ENCODE results near the gene FBXL5.
"Not testable (repeated sequence)": the region's sequence is repeated elsewhere in the genome, so short reads cannot be mapped to it uniquely, and the experiment has no call there.

Gene FBXL5

DNA sequence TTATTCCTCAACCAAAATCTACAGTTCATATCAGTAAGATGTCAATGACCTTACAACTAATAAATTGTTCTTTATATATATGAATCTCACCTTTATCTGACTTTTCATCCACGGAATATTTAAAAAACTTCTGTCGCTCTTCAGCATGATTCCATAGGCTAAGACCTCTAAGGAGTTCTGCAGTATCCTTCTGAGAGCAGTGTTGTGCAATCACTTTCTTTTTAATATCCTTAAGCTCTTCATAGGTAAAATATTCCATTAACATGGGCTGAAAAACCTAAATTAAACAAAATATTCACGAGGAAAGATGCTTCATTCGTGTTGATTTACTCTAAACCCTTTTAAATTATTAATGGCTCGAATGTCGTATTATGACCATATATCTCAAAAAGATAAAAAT is 16.7 kb downstream of the FBXL5 start:
- no peak for DNase-seq

DNA sequence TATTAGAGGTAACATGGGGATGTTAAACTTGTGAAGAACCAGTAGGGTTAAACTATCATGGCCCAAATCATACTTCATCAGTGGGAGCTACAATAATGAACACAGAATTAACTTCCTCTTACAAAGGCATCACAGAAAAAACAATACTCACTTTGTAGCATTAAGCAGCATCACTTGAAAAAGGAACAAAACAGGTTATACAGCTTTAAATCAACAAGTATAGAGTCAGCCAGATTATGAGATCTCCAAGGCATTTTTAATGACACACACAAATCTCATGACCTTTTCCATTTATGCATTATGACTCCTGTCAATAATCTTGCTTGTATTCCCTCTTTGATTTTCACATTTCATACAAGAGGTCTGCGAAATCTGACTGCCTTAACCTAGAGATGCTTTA is 18.3 kb downstream of the FBXL5 start:
- no peak for DNase-seq

DNA sequence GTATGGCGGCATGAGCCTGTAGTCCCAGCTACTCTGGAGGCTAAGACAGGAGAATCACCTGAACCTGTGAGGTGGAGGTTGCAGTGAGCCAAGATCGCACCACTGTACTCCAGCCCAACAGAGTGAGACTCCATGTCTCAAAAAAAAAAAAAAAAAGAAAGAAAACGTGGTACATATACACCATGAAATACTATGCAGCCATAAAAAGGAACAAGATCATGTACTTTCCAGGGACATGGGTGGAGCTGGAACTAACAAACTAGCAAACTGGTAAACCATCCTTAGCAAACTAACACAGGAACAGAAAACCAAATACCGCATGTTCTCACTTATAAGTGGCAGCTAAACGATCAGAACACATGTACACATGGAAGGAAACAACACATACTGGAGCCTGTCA is 37.8 kb downstream of the FBXL5 start:
- not testable (repeated sequence) for DNase-seq

DNA sequence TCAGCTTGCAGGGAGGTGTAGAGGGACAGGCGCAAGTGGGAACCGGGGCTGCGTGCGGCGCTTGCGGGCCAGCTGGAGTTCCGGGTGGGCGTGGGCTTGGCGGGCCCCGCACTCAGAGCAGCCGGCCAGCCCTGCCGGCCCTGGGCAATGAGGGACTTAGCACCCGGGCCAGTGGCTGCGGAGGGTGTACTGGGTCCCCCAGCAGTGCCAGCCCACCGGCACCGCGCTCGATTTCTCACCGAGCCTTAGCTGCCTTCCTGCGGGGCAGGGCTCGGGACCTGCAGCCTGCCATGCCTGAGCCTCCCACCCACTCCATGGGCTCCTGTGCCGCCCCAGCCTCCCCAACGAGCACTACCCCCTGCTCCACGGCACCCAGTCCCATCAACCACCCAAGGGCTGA is 40.3 kb downstream of the FBXL5 start:
- DNase-seq, result not testable (repeated sequence)

DNA sequence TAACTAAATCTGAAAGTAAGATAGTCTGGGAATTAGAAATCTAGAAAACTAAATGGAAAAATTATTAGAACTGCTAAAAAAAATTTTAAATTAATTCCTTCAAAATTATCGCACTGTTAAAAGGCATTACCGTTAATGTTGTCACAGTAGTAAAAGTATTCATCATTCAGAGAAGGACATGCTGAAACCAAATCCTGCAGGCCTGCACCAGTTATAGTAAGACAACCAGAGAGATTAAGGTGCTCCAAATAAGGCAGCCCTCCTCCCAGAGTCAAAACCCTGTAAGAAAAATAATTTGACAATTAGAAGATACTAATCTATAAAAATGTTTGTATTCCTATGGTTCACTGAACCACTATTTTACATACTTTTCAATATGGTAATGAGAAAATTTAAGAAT is 43.0 kb downstream of the FBXL5 start:
- DNase-seq, result no peak

DNA sequence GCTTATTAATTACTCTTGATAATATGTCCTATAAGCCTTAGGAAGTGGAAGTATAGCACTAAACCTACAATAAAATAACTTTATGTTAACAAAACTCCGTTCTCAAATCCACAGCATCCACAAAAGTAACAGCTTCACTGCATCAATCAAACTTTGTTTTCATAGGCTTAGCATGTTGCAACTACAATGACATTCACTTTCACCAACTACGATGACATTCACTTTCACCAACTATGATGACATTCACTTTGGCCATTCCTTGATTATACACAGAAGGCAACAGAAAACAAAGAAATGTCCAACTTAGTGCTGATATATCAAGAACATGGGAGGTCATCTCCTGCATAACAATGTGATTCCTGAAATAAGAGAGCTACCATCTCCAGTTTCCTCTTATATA is 44.3 kb downstream of the FBXL5 start:
- no peak for DNase-seq

DNA sequence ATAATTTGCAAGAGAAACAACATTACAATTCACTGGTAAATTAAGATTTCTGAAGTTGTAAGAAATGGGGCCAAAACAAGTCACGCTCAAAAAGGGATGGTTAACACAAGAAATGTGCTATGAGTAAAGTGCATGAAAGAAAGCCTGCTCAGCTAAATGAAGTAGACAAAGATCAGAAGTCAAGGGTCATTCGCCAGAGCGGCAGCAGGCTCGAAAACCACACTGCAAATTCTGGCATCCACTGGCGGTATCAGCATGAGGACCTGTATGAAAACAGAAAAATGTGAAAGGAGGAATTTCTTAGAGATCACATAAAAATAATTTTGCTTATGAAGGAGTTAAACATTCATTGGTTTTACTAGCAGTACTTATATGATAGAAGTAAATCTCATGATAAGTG is 49.6 kb downstream of the FBXL5 start:
- DNase-seq, result no peak

DNA sequence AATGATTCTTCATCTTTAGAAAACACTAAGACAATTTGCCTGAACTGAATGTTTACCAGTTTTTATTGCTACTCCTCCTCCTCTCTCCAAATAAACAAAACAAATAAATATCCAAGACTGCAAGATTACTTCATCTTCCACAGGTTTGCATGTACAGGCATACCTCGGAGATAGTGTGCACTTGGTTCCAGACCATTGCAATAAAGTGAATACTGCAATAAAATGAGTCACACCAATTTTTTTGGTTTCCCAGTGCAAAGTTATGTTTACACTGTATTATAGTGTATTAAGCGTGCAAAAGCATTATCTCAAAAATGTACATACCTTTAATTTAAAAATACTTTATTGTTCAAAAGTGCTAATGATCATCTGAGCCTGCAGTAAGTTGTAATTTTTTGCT is 53.3 kb downstream of the FBXL5 start:
- DNase-seq, result no peak

DNA sequence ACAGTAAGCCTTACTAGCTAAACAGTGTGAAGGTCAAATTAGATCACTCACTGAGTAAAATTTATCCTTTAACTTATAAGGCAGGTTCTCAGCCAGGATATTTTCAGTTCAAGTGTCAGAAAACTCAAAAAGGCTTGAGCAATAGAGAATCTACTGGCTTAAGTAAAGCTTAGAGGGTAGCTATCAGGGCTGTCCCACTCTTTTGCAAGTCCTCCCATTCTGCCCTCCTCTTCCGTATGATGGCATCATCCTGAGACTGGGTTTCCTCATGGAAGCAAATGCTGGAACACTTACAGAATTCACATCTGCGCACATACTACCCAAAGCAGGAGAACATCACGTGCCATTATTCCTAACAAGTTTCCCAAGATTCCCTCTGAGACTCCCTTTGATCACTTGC is 55.0 kb downstream of the FBXL5 start:
- DNase-seq, result no peak

DNA sequence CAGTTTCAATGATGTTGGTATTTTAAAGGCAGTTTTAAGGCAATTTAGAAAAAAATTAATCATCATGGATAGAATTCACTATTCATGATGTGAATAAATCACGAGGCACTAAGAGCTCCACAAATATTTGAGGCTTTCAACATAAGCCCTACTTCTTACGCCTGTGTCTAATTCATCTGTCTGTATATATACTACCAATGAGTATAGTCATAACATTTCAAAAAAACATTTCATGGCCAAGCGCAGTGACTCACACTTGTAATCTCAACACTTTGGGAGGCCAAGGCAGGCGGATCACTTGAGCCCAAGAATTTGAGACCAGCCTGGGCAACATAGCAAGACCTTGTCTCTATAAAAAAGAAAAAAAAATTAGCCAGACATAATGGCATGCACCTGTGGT is 56.5 kb downstream of the FBXL5 start:
- no peak for DNase-seq

DNA sequence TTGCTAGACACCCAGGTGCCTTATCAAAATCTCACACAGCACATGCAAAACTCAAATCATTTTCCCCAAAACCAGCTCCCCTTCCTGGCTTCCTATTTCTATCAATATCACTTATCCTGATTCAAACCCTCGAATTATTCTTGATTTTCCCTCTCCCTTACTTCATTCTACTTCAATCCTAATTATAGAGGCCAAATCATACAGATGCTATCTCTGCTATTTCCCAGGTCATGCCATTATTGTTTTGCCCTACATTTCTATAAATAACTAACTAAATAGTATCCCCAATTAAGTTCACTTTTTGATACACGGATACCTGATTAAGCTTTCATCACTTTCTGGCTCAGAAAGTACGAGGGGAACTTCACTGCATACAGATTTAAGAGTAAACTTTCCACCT is 62.4 kb downstream of the FBXL5 start:
- DNase-seq, result no peak

DNA sequence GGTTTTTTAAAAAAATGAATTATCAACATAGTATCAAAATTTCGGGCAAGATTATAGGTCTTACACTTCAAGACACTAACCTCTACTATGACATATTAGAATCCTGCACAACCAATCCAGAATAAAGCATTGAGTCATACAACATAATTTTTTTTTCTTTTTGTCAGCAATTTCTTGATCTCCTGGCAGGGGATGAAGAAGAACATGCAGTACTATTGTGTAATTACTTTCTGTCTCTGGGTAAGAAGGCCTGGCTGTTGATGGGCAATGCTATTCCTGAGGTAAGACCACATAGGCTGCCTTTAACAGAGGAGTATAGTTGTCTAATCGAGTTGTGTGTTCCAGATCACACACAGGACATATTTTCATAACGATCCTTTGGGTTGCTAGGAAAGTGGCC is 67.5 kb downstream of the FBXL5 start:
- no peak for DNase-seq

DNA sequence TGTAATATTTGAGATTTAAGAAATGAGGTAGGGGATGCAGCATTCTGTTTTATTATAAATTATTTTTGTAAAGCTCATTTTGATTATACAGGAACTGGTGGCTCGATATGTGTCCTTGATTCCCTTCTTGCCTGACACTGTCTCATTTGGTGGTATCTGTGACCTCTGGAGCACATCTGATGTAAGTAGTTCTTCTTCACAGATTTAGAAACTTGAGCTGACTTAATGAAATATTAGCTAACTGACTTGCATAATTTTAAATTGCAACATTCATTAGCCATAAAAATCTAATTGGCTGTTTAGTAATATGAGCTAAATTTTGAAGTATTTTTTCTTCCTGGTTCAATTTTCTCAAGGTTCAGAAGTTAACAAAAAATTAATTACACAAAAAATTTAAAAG is 69.1 kb downstream of the FBXL5 start:
- no peak for DNase-seq

DNA sequence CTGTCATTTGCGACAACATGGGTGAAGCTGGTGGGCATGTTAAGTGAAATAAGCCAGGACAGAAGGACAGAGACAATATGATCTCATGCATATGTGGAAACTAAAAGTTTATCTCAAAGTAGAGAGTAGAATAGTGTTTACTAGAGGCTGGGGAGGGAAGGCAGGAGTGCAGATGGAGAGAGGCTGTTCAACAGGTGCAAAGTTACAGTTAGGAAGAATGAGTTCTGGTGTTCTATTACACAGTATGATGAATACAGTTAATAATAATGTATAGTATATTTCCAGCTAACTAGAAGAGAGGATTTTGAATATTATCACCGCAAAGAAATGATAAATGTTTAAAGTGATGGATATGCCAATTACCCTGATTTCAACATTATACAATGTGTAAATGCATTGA is 69.8 kb downstream of the FBXL5 start:
- no peak for DNase-seq

DNA sequence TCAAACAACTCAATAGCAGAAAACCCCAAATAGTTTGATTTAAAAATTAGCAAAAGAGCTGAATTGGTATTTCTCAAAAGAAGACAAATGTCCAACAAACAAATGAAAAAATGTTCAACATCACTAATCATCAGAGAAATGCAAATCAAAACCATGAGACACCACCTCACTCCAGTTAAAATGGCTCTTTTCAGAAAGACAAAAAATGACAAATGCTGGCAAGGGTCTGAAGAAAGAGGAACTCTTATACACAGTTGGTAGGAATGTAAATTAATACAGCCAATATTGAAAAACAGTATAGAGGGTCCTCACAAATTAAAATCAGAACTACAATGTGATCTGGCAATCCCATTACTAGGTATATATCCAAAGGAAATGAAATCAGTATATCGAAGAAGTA is 70.4 kb downstream of the FBXL5 start:
- DNase-seq, result no peak

DNA sequence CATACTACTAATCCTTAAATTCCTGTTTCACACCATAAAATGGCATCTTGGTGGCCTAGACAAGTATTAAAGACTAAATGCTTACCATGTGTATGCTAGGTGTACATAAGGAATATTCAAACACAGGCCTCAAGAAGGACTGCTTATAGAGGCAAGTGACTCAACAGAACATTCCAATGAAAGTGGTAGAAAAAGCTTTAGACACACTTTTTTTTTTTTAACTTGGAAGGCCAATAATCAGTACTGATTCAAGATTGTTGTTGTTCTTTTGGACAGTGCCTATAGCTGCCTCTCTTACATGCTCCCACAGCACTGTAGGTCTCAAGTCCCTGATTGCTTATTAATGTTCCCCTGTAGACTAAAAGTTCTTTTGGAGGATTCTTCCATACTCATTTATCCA is 77.6 kb downstream of the FBXL5 start:
- DNase-seq, result no peak

DNA sequence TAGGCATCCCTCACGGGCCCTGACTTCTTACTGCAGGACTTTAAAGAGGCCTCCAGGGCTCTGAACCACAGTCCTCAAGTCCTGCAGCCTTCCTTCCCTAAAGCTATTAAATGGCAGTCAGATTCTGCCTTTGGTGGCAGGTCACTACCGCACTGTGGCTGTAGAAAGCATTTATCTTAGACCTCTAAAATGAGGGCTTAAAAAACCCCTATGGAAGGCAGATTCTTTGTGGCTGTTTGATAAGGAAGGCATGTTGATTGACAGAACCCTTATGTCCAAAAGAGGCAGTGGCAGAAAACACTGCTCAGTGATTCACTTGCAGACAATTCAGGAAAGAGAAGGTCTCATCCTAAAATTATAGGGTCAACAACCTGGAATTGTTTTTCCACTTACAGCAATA is 79.2 kb downstream of the FBXL5 start:
- DNase-seq, result no peak

DNA sequence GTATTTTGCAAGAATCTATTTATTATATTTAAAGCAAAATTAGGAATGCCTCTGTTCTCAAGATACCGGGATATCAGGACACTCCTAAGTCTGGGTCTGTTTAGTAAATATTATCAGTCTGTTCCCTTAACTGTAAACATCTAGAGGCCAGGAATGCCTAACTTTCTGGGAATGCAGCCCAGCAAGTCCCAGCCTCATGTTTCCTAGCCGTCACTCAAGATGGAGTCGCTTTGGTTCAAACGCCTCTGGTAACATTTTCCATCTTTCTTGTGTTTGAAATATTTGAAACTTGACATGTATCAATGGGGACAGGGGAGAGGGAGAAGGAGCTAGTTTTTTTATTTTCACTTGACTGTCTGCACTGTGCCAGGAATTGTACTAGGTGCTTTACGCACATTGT is 85.4 kb downstream of the FBXL5 start:
- no peak for DNase-seq

DNA sequence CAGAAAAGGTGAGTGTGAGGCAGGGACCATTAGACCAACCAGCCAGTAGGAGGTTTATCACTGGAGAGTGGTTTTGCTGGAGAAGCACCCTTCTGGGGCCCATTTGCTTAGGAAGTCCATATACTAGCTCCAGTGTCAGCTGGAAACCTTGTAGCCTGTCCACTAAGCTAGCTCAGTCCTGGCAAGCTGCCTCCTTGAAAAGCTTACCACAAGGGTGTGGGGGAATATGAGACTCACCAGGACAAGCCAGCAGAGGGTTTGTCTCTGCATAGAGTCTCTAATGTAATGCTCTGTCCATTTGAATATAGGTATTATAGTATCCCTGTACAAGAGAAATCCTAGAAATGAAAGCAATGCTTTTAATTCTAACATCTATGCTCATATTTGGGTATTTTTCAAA is 86.3 kb downstream of the FBXL5 start:
- no peak for DNase-seq

DNA sequence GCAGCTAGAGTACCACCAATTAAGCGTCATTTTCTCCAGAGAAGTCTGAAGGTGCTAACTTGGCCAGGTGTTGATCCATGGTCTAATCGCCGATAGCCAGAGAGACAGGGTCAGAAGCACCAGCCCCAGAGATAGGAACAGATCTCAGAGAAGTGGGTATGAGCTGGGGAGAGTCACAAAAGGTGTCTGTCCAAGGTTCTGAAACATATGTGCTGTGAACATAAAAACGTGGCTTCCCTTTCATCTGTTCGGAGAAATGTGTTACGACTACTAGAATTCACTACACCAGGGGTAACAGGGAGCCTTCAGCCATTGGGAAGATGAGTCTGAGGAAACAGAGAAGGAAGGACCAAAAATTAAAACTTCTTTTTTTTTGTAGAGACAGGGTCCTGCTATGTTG is 91.3 kb downstream of the FBXL5 start:
- DNase-seq, result no peak

DNA sequence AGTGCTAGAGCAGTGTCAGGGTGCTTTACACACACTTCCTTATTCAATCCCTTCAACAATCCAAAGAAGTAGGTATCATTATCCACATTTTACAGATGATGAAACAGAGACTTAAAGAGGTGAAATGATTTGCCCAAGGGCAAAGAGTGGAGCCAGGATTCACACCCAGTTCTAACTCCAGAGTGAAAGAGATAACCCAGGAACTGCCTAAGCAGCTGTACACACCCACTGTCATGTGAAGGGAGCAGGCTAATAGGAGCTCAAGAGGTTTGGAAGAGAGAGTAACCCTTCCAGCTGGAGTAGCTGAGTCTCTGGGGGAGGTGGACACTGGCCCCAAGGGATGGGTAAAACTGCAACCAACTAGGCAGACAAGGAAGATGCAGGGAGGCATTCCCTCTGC is 92.5 kb downstream of the FBXL5 start:
- DNase-seq, result no peak

DNA sequence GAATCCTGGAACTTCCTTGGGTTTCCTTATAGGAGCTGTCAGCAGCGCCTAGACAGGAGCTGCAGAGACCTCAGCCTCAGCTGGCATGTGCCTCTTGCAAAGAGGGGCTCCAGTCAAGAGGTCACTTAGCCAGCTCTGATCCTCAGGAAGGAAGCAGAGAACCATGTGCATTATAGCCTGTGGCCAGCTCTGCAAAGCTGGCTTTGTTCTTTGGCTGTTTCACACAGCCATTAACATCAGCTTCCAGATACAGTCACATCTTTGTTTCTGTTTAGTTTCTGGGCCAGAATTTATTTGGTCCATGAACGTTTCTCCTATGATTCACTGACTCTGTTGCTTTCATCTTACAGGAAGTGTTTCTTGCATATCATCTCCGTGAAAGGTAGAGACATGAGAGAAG is 93.0 kb downstream of the FBXL5 start:
- DNase-seq, result no peak

DNA sequence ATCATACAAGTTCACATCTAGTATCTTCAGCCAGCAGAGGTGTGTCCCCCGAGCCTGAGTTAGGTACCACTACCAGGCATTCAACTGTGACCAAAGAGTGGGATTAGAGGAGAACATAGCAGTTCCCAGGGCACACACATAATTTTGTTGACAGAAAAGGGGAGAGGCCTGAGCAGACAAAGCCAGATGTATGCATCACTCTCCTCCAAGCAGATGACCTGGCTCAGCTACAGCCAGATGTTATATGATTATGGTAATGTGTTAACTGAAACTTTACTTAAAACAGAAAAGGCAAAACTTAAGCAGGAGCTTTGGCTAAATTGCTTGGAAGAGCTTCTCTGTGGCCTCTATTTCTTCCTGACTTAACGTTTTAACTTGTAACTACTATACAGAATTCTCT is 96.6 kb downstream of the FBXL5 start:
- no peak for DNase-seq

DNA sequence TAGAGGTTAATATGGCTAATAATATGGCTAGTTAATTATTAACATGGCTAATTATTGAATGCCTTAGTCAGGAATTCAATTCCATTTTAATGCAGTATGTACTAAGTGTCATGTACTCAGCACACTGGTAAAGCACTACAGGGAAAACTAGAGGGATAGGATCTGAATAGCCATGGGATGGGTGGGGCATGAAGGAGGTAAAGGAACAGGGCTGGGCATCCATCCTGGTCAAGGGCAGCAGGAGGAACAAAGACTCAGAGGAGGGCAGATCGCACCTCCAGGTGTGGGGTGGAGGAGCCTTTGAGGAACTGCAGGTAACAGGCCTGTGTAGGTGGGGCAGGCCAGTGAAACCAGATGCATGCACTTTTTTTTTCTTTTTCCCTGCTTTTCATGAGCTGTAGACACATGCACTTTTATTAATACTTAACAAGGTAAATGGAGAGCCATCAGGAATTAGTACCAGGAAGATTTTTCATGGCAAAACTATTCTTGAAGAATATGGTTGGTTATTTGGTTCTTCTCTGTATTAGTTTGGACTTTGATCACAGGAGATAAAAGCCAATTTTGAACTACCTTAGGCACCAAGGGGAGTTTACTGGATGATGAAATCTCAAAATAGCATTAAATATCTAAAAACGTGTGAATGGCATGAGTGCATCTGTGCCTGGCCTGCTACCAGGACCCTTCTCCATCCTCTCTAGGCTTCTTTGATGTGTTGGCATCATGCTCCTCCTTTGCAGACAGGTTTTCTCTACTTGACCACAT is 97.2 kb downstream of the FBXL5 start:
- no peak for DNase-seq

DNA sequence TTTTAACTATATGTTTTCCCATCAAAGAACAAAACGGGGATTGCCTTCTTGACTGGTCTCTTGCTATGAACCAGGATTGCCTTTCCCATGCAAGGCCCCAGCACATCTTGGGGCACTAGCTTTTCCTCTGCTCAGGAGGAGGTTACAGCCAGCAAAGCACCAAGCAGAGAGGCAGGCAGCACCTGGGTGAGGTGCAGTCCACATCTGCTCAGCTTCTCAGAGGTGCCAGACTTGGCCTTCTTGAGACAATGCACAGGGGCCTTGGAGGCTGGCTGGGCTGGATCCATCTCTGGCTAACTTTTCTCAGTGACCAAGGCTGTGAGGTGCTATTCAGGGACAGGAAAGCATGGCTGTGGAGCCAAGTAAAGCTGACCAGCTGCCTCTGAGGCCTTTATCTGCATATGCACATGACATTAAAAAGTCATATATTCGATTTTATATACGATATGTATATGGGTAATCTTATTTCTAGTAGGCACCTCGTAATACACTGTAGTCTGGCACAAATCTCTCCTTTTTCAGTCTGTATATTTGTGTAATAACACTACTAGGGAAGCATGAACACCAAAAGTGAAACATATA is 98.6 kb downstream of the FBXL5 start:
- DNase-seq, result no peak

Data from stimulated activated CD8-positive, alpha-beta memory T cell treated with anti-CD3 and anti-CD28 coated beads, Interleukin-4, amount 100 ng/mL, for 48 hours (primary cell).